ENCODE measurements around the gene ARL10.

ARL10 gene

GRCh38 chr5:176413709-176414191, 48.5 kb downstream of the ARL10 start:
- Histone ChIP-seq H3K27ac (no peak overlapping the region), H3K36me3 (replicated peaks) (no peaks in the 10 kb centered on the region), H3K4me3 (ENCODE audit: low read depth, low read length) (no peak overlapping the region), H3K27me3 (replicated peaks) (no peaks in the 10 kb centered on the region)
- in situ Hi-C loops (cut with HindIII; ENCODE audit: low pct_ligation_motif_present, low sequenced_read_pairs): no loop called here
- no peak for TF ChIP-seq CTCF (IDR thresholded peaks at IDR 0.05; ENCODE audit: low read depth, low read length, missing control alignments)
- no peak for DNase-seq

- no peak overlapping the region for H3K27ac ChIP-seq
- no peak for TF ChIP-seq CTCF (IDR thresholded peaks at IDR 0.05; ENCODE audit: low read depth, low read length, missing control alignments)
These were observed 49.4 kb downstream of the ARL10 start for GRCh38 chr5:176414704-176415103.

GRCh38 chr5:176415240-176415951, 50.1 kb downstream of the ARL10 start:
- TF ChIP-seq CTCF (IDR thresholded peaks at IDR 0.05; ENCODE audit: low read depth, low read length, missing control alignments): no peak
- in situ Hi-C loops (cut with HindIII; ENCODE audit: low pct_ligation_motif_present, low sequenced_read_pairs): no loop called here
- Histone ChIP-seq H3K36me3 (replicated peaks) (no peaks in the 10 kb centered on the region), H3K4me3 (ENCODE audit: low read depth, low read length) (peak overlapping the region; percentile 73), H3K27ac (no peak overlapping the region), H3K27me3 (replicated peaks) (no peaks in the 10 kb centered on the region)
- DNase-seq: no peak

More at GRCh38 chr5:176414704-176415103, 49.4 kb downstream of the ARL10 start:
- in situ Hi-C loops (cut with HindIII; ENCODE audit: low pct_ligation_motif_present, low sequenced_read_pairs): no loop called here
- H3K4me3 ChIP-seq (ENCODE audit: low read depth, low read length): no peak overlapping the region
- no peaks in the 10 kb centered on the region for H3K27me3 ChIP-seq (replicated peaks)
- DNase-seq: no peak
- H3K36me3 ChIP-seq (replicated peaks): no peaks in the 10 kb centered on the region

GRCh38 chr5:176415952-176416924, 51.0 kb downstream of the ARL10 start, which contains the start of gene CLTB:
Gene CLTB, minus strand, starts transcription at chr5:176416539. Its CDS starts 176 bp downstream, at chr5:176416363.
- in situ Hi-C loops (cut with HindIII; ENCODE audit: low pct_ligation_motif_present, low sequenced_read_pairs): no loop called here
- H3K36me3 ChIP-seq (replicated peaks): no peaks in the 10 kb centered on the region
- peak; percentile 51 for DNase-seq
- no peaks in the 10 kb centered on the region for H3K27me3 ChIP-seq (replicated peaks)
- peak; percentile 38 for TF ChIP-seq CTCF (IDR thresholded peaks at IDR 0.05; ENCODE audit: low read depth, low read length, missing control alignments)
- peak within 1 kb of the TSS; percentile 73 for H3K4me3 ChIP-seq (ENCODE audit: low read depth, low read length)
- H3K27ac ChIP-seq: peak within 1 kb of the TSS; percentile 57

GRCh38 chr5:176416965-176417364, 51.7 kb downstream of the ARL10 start:
- DNase-seq: no peak
- Histone ChIP-seq H3K36me3 (replicated peaks) (no peaks in the 10 kb centered on the region), H3K4me3 (ENCODE audit: low read depth, low read length) (no peak overlapping the region), H3K27me3 (replicated peaks) (no peaks in the 10 kb centered on the region), H3K27ac (no peak overlapping the region)
- TF ChIP-seq CTCF (IDR thresholded peaks at IDR 0.05; ENCODE audit: low read depth, low read length, missing control alignments): no peak
- in situ Hi-C loops (cut with HindIII; ENCODE audit: low pct_ligation_motif_present, low sequenced_read_pairs): no loop called here
